WERI-Rb-1 (cell line): Measurements from ENCODE around the gene DZIP3.

Experiments
- DNase-seq: peaks from one replicate; pipeline ENCODE4 v3.0.0-alpha.2; 2020
- H3K27ac ChIP-seq: fragments of 250-450 bp; sonication (Bioruptor Pico); 2 replicates; pipeline ENCODE4 v1.5.1; 2020; ENCODE audit warnings: mild to moderate bottlenecking, moderate library complexity
- H3K27me3 ChIP-seq: fragments of 250-450 bp; sonication (Bioruptor Pico); 2 replicates; pipeline ENCODE4 v1.5.1; 2021; ENCODE audit warnings: mild to moderate bottlenecking, low read depth, moderate library complexity; ENCODE audit not compliant: insufficient read depth, severe bottlenecking
- H3K36me3 ChIP-seq: fragments of 250-450 bp; sonication (Bioruptor Pico); 2 replicates; pipeline ENCODE4 v1.5.1; 2020; ENCODE audit warnings: mild to moderate bottlenecking, moderate library complexity
- H3K4me3 ChIP-seq: 2 replicates; pipeline ENCODE4 v1.5.1; 2011; ENCODE audit warnings: low read depth, mild to moderate bottlenecking, control low read depth, low read length
- H3K9me3 ChIP-seq: fragments of 250-450 bp; sonication (Bioruptor Pico); 2 replicates; pipeline ENCODE4 v1.5.1; 2021; ENCODE audit warnings: mild to moderate bottlenecking, moderate library complexity; ENCODE audit not compliant: severe bottlenecking
- TF ChIP-seq, protein P1 (sequence below): IDR thresholded peaks from 2 replicates; pipeline ENCODE4 v1.5.1; 2011; ENCODE audit warnings: low read depth, mild to moderate bottlenecking, control low read depth, inconsistent platforms, low read length

The DZIP3 gene

DNA sequence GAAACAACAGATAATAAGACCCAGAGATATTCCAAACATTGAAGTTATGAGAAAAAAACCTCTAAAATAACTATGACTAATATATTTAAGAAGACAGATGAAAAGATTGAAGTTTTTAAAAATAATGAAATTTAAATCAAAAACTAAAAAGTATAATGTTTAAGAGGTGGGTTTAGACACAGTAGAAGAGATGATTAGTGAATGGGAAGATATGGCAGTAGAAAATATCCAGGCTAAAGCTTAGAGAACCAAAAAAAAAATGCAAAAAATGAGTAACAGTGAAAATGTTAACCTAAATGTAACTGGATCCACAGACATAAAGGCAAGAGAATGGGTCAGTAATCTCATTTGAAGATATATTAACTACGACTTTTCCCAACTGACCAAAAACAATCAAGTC is 115.5 kb downstream of the DZIP3 start:
- TF ChIP-seq, protein P1, sequence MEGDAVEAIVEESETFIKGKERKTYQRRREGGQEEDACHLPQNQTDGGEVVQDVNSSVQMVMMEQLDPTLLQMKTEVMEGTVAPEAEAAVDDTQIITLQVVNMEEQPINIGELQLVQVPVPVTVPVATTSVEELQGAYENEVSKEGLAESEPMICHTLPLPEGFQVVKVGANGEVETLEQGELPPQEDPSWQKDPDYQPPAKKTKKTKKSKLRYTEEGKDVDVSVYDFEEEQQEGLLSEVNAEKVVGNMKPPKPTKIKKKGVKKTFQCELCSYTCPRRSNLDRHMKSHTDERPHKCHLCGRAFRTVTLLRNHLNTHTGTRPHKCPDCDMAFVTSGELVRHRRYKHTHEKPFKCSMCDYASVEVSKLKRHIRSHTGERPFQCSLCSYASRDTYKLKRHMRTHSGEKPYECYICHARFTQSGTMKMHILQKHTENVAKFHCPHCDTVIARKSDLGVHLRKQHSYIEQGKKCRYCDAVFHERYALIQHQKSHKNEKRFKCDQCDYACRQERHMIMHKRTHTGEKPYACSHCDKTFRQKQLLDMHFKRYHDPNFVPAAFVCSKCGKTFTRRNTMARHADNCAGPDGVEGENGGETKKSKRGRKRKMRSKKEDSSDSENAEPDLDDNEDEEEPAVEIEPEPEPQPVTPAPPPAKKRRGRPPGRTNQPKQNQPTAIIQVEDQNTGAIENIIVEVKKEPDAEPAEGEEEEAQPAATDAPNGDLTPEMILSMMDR: no peak
- no peak overlapping the region for H3K27ac ChIP-seq
- H3K36me3 ChIP-seq: no peaks in the 10 kb centered on the region
- peaks cover 7% of the 10 kb centered on the region for H3K9me3 ChIP-seq
- no peak overlapping the region for H3K4me3 ChIP-seq
- H3K27me3 ChIP-seq: no peaks in the 10 kb centered on the region
- DNase-seq: no peak

DNA sequence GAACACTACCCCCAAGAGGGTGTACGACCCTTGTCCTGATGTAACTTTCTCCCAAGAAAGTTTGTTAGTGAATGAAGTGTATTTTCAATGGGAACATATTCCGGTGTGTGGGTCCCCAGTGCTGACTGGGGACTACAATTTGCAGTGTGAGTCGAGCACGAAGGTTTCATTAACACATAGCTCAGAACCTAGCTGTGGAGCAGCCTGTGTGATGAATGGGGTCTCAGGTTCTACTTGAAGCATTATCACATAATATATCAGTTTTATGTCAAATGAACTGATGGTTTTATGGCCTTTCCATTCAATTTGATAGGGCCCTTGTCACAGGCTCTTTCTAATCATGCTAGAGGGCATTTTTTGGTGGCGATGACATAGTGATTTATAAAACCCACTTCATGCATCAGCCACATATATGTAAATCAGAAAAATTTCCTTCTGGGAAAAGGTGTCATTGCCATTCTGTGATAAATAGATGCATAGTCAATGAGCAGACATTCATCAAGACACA is 123.5 kb downstream of the DZIP3 start:
- Histone ChIP-seq H3K27me3 (no peaks in the 10 kb centered on the region), H3K4me3 (no peak overlapping the region), H3K9me3 (no peaks in the 10 kb centered on the region), H3K27ac (no peak overlapping the region), H3K36me3 (no peaks in the 10 kb centered on the region)
- DNase-seq: no peak
- TF ChIP-seq, protein P1: no peak

DNA sequence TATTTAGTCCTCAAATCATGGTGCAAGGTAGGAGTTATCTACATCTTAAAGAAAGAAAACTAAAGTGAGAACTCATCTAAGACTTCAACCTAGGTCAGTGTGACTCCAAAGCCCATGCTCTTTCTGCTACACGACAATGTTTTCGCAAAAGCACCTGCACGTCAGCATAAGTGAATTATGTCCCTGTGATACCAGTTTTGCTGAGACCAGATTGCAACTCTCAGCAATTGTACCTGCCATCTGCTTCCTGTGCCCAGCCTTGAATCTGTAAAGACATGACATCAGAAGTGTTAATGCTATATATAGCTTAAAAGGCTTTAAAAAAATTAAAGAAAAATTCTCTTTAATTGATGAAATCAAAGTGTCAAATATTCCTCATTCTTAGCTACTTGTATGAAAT is 124.3 kb downstream of the DZIP3 start:
- Histone ChIP-seq H3K9me3 (no peaks in the 10 kb centered on the region), H3K27ac (no peak overlapping the region; the same call in 1 of the 2 replicates), H3K4me3 (no peak overlapping the region), H3K27me3 (no peaks in the 10 kb centered on the region), H3K36me3 (no peaks in the 10 kb centered on the region)
- DNase-seq: no peak
- TF ChIP-seq, protein P1: no peak

DNA sequence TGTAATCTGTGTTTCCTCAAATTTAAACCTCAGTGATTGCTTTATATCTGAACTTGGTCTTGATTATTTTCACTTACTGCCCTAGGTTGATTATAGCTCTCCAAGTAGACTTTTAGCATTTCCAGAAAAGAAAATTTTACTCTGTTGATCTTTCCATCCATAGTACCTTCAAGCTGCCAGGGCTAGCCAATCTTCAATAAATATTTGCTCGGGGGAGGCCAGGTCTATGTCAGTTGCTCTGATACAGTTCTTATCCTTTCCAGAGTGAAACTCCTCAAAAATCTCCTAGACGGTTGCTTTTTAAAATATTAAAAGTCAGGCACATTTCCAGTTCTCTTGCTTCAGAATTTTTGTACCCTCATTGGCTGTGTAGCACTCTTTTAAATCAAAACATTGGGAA is 128.9 kb downstream of the DZIP3 start:
- TF ChIP-seq, protein P1: no peak
- no peak overlapping the region for H3K4me3 ChIP-seq
- no peaks in the 10 kb centered on the region for H3K36me3 ChIP-seq
- H3K27ac ChIP-seq: no peak overlapping the region
- no peaks in the 10 kb centered on the region for H3K27me3 ChIP-seq
- H3K9me3 ChIP-seq: no peaks in the 10 kb centered on the region
- no peak for DNase-seq

DNA sequence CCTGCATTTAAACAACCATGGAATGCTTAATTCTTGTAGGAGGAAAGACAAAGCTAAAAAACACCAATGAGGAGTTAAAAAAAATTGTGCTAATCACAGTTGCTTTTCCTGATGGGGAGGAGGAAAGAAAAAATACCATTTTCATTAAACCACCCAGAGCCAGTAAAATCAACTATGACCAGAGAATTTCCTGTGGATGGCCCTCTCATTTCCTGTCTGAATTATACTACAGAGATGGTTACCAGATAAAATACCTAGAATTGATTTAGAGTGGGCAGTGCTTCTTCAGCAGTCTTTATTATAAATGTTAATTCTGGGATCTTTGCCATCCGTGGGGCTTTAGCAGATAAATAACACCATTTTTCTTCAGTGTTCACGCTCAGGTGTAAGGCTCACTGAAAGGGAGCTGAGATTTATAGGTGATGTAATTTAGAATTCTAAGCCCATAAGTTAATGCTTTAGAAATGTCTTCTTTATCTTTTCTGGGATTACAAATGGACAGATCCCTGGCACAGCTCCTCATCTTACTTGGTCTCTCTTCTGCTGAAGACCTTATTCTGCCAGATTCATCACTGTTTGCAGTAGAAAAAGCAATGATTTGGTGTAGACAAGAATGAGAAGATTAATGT is 129.8 kb downstream of the DZIP3 start:
- Histone ChIP-seq H3K4me3 (no peak overlapping the region), H3K27ac (no peak overlapping the region), H3K27me3 (no peaks in the 10 kb centered on the region), H3K9me3 (no peaks in the 10 kb centered on the region), H3K36me3 (no peaks in the 10 kb centered on the region)
- TF ChIP-seq, protein P1: no peak
- DNase-seq: no peak

DNA sequence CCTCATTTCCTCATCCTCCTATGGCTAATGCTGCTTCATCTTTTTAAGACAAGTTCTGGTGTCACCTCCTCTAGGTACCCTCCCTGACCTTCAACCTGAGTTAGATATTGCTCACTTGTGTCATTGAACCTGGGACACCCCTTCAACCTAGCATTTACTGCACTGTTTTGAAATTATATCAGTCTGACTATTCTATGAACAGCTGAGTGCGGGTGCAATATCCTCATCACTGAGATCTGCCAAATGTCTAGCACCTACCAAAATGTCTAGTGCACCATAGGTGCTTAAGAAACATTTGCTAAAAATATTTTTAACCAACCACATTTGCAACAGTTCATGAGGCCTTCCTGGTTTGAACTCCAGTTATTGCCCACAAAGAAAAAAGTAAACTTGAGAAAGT is 133.2 kb downstream of the DZIP3 start:
- Histone ChIP-seq H3K9me3 (no peaks in the 10 kb centered on the region), H3K36me3 (no peaks in the 10 kb centered on the region), H3K27me3 (no peaks in the 10 kb centered on the region), H3K27ac (no peak overlapping the region), H3K4me3 (no peak overlapping the region)
- TF ChIP-seq, protein P1: no peak
- no peak for DNase-seq
